ENCODE measurements around the gene ZER1.

The ZER1 gene

DNA sequence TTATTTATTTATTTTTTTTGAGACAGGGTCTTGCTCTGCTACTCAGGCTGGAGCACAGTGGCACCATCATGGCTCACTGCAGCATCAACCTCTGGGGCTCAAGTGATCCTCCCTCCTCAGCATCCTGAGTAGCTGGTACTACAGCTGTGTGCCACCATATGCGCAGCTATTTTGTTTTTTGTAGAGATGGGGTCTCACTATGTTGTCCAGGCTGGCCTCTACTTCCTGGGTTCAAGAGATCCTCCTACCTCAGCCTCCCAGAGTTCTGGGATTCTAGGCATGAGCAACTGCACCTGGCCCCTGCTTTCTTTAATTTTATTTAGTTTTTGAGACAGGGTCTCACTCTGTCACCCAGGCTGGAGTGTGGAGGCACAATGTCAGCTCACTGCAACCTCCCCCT, 28.3 kb downstream of the ZER1 start:
- DNase-seq (ENCODE audit: extremely low read depth in 1 of 2, low read depth in 1 of 2): no peak

DNA sequence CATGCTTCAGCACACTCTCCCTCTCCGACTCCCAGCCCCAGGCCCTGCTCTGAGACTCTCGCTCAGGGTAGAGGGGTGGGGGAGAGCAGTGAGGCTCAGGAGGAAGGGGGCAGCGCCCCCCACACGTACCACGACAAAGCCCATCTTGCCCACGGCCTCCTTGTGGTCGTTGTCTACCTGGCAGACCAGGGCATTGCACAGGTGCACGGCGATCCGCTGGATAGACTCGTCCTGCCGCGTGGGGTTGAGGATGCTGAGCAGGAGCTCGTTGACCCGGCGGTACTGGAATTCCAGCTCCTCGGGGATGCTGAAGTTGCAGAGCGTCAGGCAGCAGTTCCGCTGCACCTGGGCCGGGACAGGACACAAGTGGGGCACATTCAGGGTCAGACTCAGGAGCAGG, 29.3 kb downstream of the ZER1 start:
- DNase-seq (ENCODE audit: extremely low read depth in 1 of 2, low read depth in 1 of 2): no peak

DNA sequence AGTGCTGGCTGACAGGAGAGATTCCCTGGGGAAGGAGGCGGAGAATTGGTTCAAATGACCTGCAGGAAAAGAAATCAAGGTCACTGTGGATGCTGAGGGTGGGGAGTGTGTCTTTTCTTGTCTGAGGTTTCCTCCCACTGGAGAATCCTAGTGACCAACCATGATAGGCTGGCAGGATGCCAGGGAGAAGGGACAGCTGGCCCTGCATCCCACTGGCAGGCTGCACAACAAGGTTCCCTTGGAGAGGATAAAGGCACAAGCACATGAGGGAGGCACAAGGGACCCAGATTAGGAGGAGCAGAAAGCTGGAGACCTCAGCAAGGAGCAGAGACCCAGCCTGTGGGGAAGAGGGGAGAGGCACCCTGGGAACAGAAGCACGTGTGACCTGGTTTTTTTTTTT, 36.4 kb downstream of the ZER1 start:
- no peak for DNase-seq (ENCODE audit: extremely low read depth in 1 of 2, low read depth in 1 of 2)

DNA sequence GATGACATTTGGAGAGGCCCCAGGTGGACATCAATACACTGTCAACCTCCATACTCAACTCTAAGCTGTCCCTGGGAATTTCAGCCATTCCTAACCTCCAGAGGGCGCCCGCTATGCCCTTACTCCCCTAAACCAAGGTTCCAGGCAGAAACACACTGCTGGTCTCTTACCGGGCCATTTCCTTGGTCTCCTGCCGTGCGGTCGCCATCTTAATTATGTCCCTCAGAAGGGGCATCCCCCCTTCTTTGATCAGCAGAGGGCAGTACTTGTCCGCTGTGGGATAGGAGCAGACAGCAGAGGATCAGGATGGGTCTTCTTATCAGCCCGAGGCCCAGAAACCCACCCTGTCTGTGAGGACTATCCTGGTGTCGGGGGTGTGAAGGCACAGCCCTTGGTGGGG, 38.5 kb downstream of the ZER1 start:
- DNase-seq (ENCODE audit: extremely low read depth in 1 of 2, low read depth in 1 of 2): no peak

DNA sequence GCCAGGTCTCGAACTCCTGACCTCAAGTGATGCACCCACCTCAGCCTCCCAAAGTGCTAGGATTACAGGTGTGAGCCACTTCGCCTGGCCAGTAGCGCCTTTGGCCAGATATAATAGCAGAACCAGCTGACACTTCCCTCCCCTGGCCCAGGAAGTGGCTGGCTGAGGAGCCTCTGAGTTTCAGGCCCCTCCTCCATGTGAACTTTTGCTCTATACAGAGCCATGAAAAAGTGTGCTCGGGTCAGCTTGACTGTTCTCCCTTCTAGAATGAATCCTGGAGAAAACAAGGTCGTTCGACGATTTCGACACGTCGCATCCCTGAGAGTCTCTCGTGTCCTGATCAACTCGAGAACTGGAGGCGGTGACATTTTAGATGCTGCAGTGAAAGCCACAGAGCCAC, 39.2 kb downstream of the ZER1 start:
- DNase-seq (ENCODE audit: extremely low read depth in 1 of 2, low read depth in 1 of 2): no peak

DNA sequence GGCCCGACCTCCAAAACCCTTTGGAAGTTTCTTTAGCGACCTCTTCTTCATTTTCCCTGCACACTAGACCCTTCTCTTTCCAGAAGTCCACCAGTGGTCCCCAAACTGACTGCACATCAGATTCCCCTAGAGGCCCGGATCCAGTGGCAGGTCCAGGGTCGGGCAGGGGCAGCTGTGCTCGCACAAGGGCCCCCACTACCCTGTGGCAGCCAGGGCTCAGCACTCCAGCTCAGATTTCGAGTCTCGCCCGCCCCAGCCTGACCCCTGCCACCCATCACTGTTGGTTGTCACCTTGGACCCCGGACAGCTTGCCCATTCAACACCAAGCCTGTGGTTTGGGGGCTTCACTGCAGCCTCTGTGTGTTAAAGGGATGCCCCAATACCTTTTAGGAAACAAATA, 40.0 kb downstream of the ZER1 start:
- no peak for DNase-seq (ENCODE audit: extremely low read depth in 1 of 2, low read depth in 1 of 2)

DNA sequence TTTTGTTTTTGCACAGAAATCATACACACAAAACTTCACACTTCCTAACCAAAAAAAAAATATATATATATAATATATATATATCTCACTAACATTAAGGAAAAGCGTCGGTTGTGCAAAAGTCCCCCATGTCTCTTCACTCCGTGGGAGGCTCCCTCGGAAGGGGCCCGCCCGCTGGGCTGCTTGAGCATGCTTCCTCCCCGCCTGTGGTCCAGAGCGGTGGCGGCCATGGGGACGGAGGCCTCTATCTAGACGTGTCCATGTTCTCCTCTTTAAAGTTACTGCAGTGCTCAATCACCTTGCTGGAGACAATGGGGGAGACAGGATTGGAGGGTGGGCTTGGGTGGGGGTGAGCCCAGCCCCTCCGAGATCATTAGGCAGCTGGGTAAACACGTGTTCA, 40.6 kb downstream of the ZER1 start:
- no peak for DNase-seq (ENCODE audit: extremely low read depth in 1 of 2, low read depth in 1 of 2)

DNA sequence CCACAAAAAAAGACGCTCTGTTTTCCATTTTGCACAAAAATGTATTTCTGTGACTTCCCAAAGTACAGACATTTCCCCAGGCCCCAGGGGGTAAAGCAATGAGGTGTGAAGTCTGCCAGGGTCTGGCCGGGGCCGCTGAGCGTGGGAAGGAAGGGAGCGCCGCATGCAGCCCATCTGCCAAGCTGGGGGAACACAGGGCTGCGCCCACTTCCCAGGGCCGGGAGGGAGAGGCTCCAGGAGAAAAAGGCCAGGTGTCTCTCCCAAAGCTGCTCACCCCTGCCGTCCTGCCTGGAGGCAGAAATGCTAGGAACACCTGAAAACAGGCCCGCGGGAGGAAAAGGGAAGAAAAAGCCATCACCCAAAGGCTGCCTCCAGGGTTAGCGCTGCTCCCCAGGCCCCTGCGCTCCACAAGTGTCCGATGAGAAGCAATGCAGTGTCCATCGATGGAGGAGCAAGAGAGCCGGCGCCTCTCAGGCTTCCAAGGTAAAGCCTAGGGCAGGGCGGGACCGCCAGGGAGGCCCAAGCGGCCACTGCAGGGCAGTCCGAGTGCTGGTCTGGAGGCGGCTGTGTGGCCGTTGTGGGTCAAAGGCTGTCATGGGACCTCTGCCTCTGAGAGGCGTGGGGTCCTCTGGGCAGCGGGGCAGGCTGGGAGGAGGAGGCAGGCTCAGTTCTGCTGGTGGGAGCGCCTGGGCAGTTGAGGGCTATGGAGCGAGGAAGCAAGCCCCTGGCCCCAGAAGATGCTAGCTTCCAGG, 41.8 kb downstream of the ZER1 start:
- DNase-seq (ENCODE audit: extremely low read depth in 1 of 2, low read depth in 1 of 2): no peak

DNA sequence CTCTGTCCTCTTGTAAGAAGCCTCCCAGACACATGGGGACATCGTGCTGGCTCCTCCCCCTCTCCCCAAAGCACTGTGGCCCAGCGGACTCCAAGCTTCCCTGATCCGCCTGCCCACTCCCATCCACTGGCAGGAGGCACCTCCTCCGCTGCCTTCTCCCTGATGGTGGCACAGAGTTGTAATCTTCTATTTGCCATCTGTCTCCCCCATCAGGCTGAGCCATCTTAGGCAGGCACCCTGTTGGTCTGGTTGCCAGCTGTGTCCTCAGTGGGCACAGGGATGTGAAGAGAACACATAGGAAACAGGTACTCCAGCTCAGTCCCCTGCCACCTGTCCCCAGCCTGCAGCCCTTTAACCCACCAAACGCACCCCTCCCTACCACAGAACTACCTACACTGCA, 42.4 kb downstream of the ZER1 start:
- no peak for DNase-seq (ENCODE audit: extremely low read depth in 1 of 2, low read depth in 1 of 2)

DNA sequence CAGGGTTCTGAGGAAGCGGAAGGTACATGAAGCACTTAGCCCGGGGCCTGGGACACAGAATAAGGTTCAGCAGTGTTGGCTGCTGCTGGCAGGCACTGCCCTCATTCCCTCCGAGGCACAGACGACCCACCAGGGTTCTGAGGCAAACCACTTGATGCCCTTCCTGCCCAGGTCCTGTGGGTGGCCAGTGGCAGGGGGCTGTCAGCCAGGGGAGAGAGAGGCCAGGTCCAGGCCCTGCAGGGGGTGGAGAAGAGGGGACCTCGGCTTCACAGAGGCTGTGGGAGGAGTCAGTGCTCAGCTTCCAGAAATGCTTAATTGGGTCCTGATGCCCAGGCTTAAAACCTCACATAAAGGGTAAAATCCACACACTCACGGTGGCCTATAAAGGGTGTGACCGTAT, 43.4 kb downstream of the ZER1 start:
- DNase-seq (ENCODE audit: extremely low read depth in 1 of 2, low read depth in 1 of 2): no peak

DNA sequence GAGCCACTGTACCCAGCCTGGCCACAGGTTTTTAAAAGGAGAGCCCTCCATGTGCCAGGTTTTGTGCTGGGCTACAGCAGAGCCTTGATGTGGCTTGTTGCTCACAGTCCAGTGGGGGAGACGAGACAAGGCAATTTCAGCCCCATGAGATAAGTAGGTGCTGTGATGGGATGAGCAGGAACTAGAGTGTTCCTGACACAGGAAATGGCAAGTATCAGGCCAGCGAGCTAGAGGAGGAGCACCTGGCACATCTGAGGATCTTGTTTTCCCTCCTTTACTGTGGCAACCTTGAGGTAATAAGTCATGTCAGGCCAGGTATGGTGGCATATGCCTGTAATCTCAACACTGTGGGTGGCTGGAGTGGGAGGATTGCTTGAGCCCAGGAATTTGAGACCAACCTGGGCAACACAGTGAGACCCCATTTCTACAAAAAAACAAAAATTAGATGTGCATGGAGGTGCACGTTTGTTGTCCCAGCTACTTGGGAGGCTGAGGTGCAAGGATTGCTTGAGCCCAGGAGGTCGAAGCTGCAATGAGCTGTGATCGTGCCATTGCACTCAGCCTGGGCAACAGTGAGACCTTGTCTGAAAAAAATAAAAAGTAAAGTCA, 44.0 kb downstream of the ZER1 start:
- no peak for DNase-seq (ENCODE audit: extremely low read depth in 1 of 2, low read depth in 1 of 2)

DNA sequence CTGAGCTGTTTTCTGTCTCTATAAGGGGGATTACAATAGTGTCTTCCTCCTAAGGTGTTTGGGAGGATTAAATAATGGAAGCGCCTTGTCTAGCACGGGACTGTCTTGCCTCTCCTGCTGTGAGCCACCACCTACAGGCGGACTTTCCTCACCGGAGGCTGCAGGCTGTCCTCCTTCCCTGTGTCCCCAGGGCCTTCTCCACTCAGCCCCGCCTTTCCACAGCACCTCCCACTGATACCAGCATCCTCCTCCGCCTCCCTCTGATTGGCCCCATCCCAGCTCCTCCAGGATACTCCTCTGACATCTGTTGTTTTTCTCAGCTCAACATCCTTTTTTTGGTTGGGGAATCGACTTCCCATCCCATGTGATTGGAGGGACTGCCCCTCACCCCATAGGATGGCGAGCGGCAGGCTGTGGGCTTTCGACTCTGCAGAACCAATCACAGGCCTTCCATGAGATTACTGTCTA, 46.9 kb downstream of the ZER1 start:
- DNase-seq (ENCODE audit: extremely low read depth in 1 of 2, low read depth in 1 of 2): peak in 1 of 2 donors; percentile 39

DNA sequence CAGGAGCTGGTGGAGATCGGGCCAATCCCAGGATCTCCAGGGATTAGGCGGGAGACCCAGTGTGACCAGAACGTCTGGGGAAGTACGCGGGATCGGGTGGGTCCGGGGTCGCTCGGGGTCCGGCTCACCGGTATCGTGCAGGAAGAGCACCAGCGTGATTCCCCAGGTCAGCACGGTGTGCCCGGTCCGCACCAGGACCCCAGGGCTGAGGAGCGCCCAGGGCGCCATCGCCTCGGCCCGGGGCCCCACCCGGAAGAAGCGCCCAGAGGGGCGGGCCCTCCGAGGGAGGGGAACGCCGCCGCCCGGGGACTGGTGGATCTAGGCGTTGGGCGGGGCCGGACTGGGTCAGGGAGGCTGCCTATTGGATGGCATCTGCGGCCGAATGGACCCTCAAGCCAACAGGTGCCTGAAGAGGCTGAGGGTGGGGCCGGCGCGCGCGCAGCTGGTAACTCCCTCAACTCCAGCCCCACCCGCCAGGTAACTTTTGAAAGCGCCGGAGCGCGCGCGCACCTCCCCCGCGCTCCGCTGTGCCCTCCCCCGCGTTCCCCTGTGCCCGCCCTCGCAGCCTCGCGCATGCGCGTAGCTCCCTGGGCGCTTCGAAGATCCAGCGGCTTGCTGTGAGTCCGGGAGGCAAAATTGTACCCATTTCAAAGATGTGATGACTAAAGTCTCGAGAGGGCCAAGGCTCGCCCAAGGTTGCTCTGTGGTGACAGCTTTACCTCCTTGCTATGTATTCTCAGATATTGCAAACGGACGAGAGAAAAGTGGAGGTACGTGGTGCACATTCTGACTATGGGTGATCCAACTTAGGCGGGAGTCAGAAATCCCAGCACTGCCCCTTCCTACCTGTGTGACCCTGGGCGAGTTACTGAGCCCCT, 47.6 kb downstream of the ZER1 start, which contains the start of gene ZDHHC12:
Gene ZDHHC12, minus strand, starts transcription at position 262 of the 878 bp plus-strand sequence. Its CDS starts 34 bp downstream, at position 228.
- DNase-seq (ENCODE audit: extremely low read depth in 1 of 2, low read depth in 1 of 2): peak; percentile 99 to 100

DNA sequence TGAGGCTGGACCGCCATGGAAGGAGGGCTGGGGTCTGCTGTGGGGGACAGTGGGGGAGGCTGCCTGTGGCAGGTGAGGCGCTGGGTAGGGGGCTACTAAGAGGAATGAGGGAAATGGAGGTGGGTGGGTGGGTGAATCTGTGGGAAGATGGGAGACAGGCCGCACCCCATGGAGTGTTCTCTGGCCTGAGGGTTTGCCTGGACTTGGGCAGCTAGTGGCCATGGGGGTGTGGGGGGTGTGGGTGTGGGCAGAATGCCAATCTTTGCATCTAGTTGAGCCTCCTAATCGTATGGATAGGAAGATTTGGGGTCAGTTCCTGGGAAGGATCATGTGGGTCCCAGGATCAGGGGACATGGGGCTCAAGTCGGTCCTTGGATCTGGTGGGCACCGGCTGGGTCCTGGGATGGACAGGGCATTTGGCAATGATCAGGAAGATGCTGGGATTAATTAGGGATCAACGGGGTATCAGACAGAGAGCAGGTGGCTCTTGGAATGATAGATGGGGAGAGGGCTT, 48.3 kb downstream of the ZER1 start:
- no peak for DNase-seq (ENCODE audit: extremely low read depth in 1 of 2, low read depth in 1 of 2)

DNA sequence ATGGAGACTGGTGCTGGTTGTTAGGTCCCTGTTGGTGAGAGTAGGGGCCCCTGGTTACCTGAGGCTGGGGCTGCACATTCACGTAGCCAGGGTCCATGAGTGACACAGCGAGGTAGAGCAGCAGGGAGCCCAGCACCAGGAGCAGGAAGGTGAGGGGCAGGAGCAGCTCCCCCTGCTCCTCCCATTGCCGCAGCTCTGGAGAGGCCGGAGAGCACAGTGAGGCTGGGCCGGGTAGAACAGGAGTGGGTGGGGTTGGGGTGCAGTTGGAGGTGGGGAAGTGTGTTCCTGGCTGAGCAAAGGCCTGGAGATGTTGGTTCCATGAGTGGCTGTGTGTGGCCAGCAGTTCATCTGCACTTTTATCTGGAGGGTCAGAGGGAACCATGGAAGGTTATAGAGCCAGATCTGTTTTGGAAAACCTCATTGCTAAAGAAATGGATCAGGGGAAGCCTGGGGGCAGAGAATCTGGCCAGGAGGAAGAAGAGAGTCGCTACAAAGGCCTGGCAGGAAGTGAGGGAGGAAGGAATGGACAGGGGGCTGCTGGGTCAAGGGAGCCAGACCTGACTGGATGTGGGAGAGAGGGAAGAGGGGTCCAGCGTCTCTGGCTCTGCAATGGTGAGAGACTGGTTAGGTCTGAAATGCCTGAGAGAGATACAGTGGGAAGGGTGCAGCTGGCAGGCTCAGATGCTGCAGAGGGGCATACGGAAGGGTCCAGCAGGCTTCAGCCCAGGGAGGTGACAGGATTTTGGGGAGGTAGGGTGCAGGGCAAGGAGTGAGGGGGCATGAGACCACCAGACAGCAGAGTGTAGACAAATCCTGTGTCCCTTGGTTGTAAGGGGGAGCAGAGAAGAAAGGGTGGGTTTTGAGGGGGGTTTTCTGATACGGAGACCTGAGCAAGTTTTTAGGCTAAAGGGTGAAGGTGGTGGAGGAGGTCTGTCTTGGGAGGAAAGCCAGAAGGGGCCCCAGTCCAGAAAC, 49.1 kb downstream of the ZER1 start:
- no peak for DNase-seq (ENCODE audit: extremely low read depth in 1 of 2, low read depth in 1 of 2)

DNA sequence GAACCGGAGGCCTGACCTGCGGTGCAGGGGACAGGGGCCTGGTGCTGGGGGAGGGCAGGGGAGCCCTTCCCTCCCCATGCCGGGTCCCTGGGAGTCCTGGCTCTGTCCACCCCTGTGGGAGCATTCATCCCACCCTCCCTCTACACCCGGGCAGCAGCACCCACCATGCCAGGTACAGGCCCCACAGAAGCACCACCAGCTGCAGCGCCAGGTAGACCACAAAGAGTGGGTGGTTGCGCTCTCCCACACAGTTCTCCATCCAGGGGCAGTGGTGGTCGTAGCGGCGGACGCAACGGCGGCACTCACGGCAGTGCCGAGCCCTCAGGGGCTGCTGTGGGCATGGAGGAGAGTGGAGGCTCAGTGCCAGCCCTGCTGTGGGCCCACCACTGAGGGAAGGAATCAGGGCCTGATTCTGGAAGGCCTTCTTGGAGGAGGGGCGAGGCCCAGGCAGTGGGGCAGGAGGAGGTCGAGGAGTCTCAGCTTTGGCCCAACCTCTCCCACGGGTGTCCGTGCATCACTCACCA, 50.2 kb downstream of the ZER1 start:
- no peak for DNase-seq (ENCODE audit: extremely low read depth in 1 of 2, low read depth in 1 of 2)

DNA sequence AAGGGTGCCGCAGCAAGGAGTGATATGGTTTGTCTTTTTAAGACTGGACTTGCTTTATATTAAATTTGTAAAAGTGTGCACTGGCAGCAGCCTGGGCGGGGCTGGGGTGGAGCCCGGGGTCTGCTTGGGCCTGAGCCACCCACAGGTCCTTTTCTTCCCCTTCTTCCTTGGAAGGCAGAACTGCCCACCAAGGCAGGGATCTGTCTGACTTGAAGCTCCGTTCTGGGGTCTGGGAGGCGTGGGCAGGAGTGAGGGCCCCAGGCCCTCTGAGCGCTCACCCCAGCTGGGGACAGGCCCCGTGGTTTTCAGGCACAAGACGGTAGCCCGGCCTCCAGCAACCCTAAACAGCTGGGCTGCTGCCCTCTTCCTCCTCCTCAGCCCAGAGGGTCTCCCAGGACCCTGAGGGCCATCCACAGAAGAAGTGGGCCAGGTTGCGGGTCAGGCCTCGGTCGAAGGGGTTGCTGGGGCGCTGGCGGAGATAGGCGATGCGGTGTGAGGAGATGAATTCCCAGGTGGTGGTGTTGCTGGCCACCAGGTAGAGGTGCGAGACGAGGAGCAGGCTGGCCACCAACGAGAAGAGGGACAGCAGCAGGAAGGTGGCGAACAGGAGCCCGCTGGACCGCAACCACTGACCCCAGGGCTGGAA, 50.8 kb downstream of the ZER1 start:
- no peak for DNase-seq (ENCODE audit: extremely low read depth in 1 of 2, low read depth in 1 of 2)

DNA sequence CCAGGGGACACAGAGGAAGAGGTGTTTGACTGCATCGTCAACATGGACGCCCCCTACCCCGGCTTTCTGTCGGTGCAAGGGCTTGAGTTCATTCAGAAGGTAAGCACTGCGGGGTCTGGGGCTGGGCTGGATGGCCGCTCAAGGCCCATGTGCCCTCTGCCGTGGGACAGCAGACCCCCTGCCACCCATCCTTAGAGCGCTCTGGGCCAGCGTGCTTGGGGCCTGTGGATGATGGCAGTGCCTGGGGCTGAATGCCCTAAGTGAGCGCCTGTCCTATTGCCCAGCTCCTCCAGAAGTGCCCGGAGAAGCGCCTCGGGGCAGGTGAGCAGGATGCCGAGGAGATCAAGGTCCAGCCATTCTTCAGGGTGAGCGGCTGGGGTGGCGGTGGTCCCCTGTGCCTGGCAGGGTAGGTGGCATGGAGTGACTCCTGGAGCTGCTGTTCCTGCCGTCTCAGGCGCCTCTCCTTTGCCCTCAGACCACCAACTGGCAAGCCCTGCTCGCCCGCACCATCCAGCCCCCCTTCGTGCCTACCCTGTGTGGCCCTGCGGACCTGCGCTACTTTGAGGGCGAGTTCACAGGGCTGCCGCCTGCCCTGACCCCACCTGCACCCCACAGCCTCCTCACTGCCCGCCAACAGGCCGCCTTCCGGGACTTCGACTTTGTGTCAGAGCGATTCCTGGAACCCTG, 51.7 kb downstream of the ZER1 start:
- DNase-seq (ENCODE audit: extremely low read depth in 1 of 2, low read depth in 1 of 2): no peak

DNA sequence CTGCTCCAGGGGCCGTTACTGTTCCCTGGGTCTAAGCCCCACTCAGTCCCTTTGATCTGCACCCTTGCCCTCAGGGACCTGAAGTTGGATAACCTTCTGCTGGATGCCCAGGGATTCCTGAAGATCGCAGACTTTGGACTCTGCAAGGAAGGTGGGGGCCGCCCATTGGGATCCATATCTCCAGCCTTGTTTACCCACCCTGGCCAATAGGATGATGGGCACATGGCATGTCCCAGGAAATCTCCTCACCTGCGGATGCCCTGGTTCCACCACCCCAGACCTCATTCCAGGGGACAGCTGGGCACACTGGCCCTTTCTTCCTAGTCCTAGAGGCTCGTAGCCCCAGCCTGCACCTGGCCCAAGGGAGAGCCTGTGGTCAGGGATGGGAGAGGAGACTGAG, 53.3 kb downstream of the ZER1 start:
- DNase-seq (ENCODE audit: extremely low read depth in 1 of 2, low read depth in 1 of 2): no peak

Data from stimulated activated CD8-positive, alpha-beta memory T cell treated with anti-CD3 and anti-CD28 coated beads, Interleukin-7, amount 100 ng/mL, for 48 hours (primary cell).